ENCODE data around the gene FOXP4.

FOXP4 gene

GRCh38 chr6:41568202-41568584 is 22.0 kb downstream of the FOXP4 start:
- no peak for DNase-seq

DNA sequence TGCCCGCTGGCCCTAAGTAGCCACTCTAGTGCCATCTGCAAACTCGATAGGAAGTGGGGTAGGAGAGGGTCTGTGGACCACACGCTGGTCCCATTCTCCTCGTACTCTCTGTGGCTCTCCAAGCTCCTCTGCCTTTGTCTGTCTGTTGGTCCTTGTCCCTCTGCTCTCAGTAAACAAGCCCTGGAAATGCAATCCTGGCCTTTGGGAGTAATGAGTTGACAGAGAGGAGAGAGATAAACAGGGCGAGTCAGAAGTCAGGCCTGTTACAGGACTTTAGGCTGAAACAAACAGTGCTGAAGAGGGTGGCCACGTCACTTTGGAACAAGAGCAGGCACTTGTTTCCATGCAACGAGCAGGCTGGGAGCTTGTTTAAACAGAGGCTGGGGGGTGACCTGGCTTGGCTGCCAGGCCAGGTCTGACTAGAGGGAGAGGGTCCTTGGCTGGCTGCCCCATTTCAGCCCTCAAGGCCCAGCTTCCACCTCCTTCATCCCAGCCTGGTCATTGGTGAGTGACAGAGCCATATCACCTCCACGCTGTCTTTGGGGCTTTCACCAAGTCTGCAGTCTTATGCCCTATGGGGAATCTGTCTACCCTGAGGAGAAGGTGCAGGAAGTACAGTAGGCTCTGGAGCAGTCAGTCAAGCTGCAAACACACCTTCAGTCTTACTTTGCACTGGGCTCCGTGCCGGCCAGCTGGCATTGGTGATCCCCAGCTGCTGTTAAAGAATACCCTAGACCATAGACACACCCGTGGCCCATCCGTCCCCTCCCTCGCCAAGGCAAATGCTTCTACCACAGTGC is 22.6 kb downstream of the FOXP4 start:
- DNase-seq = peak; percentile 76

GRCh38 chr6:41570259-41570615 is 24.1 kb downstream of the FOXP4 start:
- no peak for DNase-seq

- DNase-seq = no peak
Observed at GRCh38 chr6:41571021-41571780, 25.0 kb downstream of the FOXP4 start.

DNA sequence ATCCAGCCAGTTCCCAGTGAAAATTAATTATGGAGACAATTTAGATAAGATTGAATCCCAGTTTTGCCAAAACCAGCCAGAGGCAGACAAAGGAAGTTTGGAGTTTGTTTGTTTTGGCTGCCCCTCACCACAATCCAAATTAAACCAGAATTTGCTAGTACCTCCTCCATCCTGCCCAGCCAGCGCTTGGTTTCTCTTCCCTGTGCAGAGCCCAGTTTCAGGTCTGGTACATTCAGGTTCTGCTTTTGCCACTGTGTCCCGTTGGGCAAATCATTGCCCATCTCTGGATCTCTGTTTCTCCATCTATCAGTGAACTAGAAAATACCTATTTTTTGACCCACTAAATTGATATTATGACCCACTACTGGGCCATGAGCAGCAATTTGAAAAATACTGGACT is 26.4 kb downstream of the FOXP4 start:
- no peak for DNase-seq

- DNase-seq = no peak
Observed at GRCh38 chr6:41573276-41573675, 27.1 kb downstream of the FOXP4 start.

- no peak for DNase-seq
Observed at GRCh38 chr6:41573985-41574384, 27.8 kb downstream of the FOXP4 start.

DNA sequence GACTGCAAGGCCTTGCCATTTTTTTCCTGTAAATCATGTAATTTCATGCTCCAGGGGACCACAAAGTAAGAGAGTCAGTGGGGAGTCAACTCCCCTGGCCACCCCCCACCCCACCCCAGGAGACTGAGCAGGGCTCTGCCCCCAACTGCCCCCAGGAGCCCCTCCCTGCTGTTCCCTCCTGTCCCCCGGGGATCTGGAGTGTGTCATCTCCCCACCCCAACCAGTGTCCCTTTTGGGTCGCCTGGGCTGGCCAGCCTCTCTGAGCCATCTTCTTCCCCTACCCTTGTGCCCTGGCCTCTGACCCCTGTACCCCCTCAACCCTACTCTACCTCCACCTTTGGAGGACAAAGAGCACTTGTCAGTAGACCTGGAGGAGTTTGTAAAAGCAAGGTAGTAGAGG is 29.4 kb downstream of the FOXP4 start:
- no peak for DNase-seq

GRCh38 chr6:41576667-41577066 is 30.5 kb downstream of the FOXP4 start:
- no peak for DNase-seq

DNA sequence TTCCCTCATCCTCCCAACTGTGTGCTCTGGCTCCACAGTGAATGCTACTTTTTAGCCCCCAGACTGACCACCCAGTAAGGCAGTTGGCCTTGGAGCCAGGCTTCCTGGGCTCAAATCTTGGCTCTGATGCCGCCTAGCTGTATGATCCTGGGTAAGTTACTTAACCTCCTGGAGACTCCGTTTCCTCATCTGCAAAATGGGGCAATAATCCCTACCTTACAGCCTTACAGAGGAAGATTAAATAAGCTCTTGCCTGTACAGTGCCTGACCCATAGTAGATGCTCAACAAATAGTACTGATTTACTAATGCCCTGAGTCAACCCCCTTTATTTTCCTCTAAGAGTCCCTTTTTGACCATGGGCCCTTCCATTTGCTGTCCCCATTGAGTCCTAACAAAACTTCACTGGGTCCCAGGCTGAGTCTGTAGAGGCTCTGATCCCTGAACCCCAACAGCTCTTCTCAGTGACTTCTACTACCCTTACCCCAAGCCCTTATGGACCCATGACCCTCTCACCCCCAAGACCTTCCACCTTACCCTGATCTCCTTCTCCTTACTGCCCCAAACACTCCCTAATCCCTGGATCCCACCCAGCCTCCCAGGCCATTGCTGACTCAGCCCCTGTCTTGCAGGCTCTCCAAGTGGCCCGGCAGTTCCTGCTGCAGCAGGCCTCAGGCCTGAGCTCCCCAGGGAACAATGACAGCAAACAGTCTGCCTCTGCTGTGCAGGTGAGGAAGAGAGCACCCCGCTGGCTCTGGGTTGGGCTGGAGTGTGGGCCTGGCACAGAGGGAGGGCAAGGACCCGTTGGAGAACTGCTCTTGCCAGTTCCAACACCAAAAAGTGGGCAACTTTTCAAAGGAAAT is 31.4 kb downstream of the FOXP4 start:
- peak; percentile 61 for DNase-seq

DNA sequence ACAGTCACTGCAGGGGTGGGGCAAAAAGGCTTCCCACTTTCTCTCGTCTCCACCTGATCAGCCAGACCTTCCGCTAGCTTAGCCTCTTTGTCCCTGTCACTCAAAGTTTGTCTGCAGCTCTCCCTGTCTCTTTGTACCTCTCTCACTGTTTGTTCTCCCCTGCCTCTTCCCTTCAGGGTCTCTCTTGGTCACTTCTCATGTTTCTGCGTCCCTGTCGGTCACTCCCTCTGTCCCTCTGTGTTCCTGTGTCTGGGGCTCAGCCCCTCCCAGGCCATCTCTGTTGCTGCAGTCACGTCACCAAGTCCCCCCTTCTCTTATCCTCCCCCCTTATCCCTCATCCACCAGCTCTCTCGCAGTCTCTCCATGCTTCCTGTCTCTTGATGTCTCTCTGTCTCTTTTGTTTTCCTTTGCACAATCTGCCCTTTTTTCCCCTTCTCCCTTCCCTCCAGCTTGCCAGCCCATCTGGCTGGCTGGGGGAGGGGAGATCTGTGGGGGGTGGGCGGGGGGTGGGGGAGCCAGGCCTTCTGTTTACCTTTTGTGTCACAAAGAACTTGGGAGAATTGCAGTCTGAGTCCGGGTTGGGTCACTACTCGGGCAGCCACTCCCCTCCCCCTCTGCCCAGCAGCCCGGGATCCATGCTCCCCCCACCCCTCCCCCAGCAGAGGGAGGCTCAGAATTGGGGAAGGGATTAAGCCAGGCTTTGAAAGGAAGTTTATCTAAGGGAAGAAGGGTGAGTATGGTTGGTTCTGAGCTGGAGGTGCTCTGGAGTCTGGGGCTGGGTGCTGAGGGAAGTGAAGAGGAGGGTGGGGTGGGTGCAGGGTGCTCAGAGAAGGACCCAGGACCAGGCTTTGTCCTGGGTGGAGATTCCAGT is 32.3 kb downstream of the FOXP4 start:
- DNase-seq = peak; percentile 32

GRCh38 chr6:41579088-41579610 is 33.0 kb downstream of the FOXP4 start:
- no peak for DNase-seq

- DNase-seq = no peak
Observed at GRCh38 chr6:41580690-41581089, 34.5 kb downstream of the FOXP4 start.

DNA sequence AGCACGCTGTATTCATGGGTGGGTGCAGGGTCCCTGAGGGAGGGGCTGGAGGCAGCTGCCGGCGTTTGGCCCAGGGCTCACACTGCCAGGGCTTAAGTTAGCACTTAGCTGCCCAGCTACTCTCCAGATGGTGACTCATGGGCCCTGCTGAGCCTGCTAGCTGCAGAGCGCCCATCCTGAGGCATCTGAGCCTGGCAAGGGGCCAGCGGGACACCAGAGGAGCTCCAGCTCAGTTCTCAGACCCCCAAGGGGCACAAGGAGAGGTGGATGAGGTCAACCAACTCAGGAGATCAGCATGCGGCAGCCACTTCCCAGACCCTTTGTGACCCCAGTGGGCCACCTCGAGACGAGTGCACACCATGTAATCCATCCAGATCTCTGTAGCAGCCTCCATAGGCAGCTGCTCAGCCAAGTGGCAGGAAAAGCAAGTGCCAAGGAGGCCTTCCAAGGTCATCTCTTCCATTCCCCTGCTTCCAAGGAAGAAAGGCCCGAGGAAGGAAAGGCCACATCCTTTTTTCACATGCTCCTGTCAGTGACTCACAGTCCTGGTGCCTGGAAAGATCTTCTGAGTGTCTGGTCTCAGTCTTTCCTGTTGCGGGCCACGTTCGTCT is 35.3 kb downstream of the FOXP4 start:
- no peak for DNase-seq

GRCh38 chr6:41582540-41582939 is 36.4 kb downstream of the FOXP4 start:
- DNase-seq = no peak

DNA sequence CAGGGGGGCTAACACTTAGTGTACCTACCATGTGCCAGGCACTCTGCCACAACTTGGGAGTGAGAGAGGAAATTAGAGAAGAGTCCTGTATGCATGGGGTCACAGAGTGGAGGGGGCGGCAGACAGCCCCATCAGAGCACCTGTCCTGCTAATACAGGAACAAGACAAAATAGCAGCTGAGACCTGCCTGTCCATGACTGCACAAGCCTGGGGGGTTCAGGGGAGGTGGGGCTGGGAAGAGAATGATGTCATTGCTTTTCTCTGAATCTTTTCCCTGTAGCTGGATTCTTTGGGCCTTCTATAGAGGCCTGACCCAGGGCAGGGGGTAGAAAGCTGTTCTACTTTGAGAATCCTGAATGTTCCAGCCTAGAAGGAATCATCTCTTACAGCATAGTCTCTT is 37.4 kb downstream of the FOXP4 start:
- no peak for DNase-seq

GRCh38 chr6:41584205-41584604 is 38.0 kb downstream of the FOXP4 start:
- DNase-seq = no peak

- DNase-seq = no peak
Observed at GRCh38 chr6:41584668-41585205, 38.6 kb downstream of the FOXP4 start.

- no peak for DNase-seq
Observed at GRCh38 chr6:41585605-41586004, 39.4 kb downstream of the FOXP4 start.

GRCh38 chr6:41586252-41587007 is 40.2 kb downstream of the FOXP4 start:
- no peak for DNase-seq

All from NCI-H774 (cell line).